GM23338 (cell line): ENCODE results near the gene OSBPL1A. TPM values are rescaled to one million over a fixed set of nuclear protein-coding genes. Genes with fewer than 3 reads are reported as not detected.

ENCODE experiments used
- ATAC-seq: fragments of 200-7000 bp; cut with Tn5 transposase; 3 replicates; pipeline ENCODE4 v1.9.1; 2020
- DNase-seq: peaks from one replicate; pipeline ENCODE4 v3.0.0-alpha.2; 2015; ENCODE audit warnings: low spot score
- H2AFZ ChIP-seq: fragments of 200-600 bp; sonication (generic); 2 replicates; pipeline ENCODE4 v1.8.0; 2016; ENCODE audit warnings: antibody characterized with exemption, mild to moderate bottlenecking, moderate library complexity
- H3F3A ChIP-seq: fragments of 200-600 bp; sonication (generic); replicated peaks from 2 replicates; pipeline ENCODE4 v1.8.0; 2017; ENCODE audit warnings: antibody characterized with exemption, mixed run types, low read depth
- H3K27ac ChIP-seq: fragments of 200-600 bp; sonication (generic); 2 replicates; pipeline ENCODE4 v1.6.1; 2016; ENCODE audit warnings: low read depth
- H3K27me3 ChIP-seq: fragments of 200-600 bp; sonication (generic); 2 replicates; pipeline ENCODE4 v1.8.0; 2016; ENCODE audit warnings: mild to moderate bottlenecking, mixed run types, moderate library complexity; ENCODE audit not compliant: insufficient read depth
- H3K36me3 ChIP-seq: fragments of 200-600 bp; sonication (generic); 2 replicates; pipeline ENCODE4 v1.8.0; 2016; ENCODE audit warnings: mild to moderate bottlenecking; ENCODE audit not compliant: insufficient read depth
- H3K4me1 ChIP-seq: fragments of 200-600 bp; sonication (generic); 2 replicates; pipeline ENCODE4 v1.8.0; 2016; ENCODE audit warnings: mild to moderate bottlenecking, moderate library complexity; ENCODE audit not compliant: insufficient read depth
- H3K4me2 ChIP-seq: fragments of 200-600 bp; sonication (generic); 2 replicates; pipeline ENCODE4 v1.7.1; 2017; ENCODE audit warnings: mixed run types
- H3K4me3 ChIP-seq: fragments of 200-600 bp; sonication (generic); 2 replicates; pipeline ENCODE4 v1.6.1; 2016; ENCODE audit warnings: mixed run types
- H3K79me2 ChIP-seq: fragments of 200-600 bp; sonication (generic); replicated peaks from 2 replicates; pipeline ENCODE4 v1.8.0; 2017; ENCODE audit warnings: mild to moderate bottlenecking; ENCODE audit not compliant: insufficient read depth
- H3K9me2 ChIP-seq: fragments of 200-600 bp; sonication (generic); 2 replicates; pipeline ENCODE4 v1.8.0; 2017; ENCODE audit not compliant: insufficient read depth
- H4K20me1 ChIP-seq: fragments of 200-600 bp; sonication (generic); replicated peaks from 2 replicates; pipeline ENCODE4 v1.8.0; 2017; ENCODE audit warnings: mild to moderate bottlenecking; ENCODE audit not compliant: insufficient read depth
- H3K27ac Mint-ChIP-seq: 2 replicates; pipeline ENCODE4 v1.8.0; 2020; ENCODE audit warnings: inconsistent platforms, mild to moderate bottlenecking, moderate library complexity, mixed read lengths
- H3K27me3 Mint-ChIP-seq: 3 replicates; pipeline ENCODE4 v1.8.0; 2022; ENCODE audit warnings: low read depth, mild to moderate bottlenecking, moderate library complexity, mixed read lengths, inconsistent platforms; ENCODE audit not compliant: insufficient read depth, poor library complexity
- H3K36me3 Mint-ChIP-seq: 3 replicates; pipeline ENCODE4 v1.8.0; 2021; ENCODE audit warnings: low read depth, mild to moderate bottlenecking, inconsistent platforms, moderate library complexity, mixed read lengths
- H3K4me1 Mint-ChIP-seq: 3 replicates; pipeline ENCODE4 v1.8.0; 2020; ENCODE audit warnings: mild to moderate bottlenecking, inconsistent platforms, mixed read lengths
- H3K4me3 Mint-ChIP-seq: 3 replicates; pipeline ENCODE4 v1.8.0; 2021; ENCODE audit warnings: moderate library complexity, mild to moderate bottlenecking, inconsistent platforms, mixed read lengths
- H3K9me3 Mint-ChIP-seq: 3 replicates; pipeline ENCODE4 v1.8.0; 2020; ENCODE audit warnings: moderate library complexity, mild to moderate bottlenecking, inconsistent platforms, mixed read lengths
- CREB1 ChIP-seq: fragments of 250-450 bp; sonication (Bioruptor Pico); IDR thresholded peaks from 2 replicates; pipeline ENCODE4 v1.5.0; 2020; ENCODE audit warnings: low read depth, mild to moderate bottlenecking, moderate library complexity
- EZH2 ChIP-seq: fragments of 200-600 bp; sonication (generic); IDR thresholded peaks from one replicate; pipeline ENCODE4 v1.8.0; 2017; ENCODE audit warnings: antibody characterized with exemption, mild to moderate bottlenecking, low read depth; ENCODE audit not compliant: unreplicated experiment
- EZH2phosphoT487 ChIP-seq: fragments of 200-600 bp; sonication (generic); IDR thresholded peaks from one replicate; pipeline ENCODE4 v1.8.1; 2018; ENCODE audit warnings: antibody characterized with exemption; ENCODE audit not compliant: unreplicated experiment
- JUNB ChIP-seq: IDR thresholded peaks from one replicate; pipeline ENCODE4 v1.6.1; 2016; ENCODE audit warnings: antibody characterized with exemption; ENCODE audit not compliant: unreplicated experiment
- NANOG ChIP-seq: IDR thresholded peaks from 2 replicates; pipeline ENCODE4 v1.6.1; 2016; ENCODE audit warnings: antibody characterized with exemption, borderline replicate concordance
- ZNF114 ChIP-seq: fragments of 250-450 bp; sonication (Bioruptor Pico); IDR thresholded peaks from 2 replicates; pipeline ENCODE4 v1.5.0; 2020; ENCODE audit warnings: mild to moderate bottlenecking, moderate library complexity
- ZNF331 ChIP-seq: fragments of 250-450 bp; sonication (Bioruptor Pico); IDR thresholded peaks from 2 replicates; pipeline ENCODE4 v1.5.0; 2020; ENCODE audit warnings: low read depth, mild to moderate bottlenecking, moderate library complexity
- polyA plus RNA-seq: library from polyadenylated mRNA; unstranded; fragments of >200 nt; fragmentation: Nextera tagmentation; extraction: Ambion mirVana; gene quantifications from 2 replicates; pipeline ENCODE4 v1.2.1, GENCODE V29; 2016
- total RNA-seq: library from RNA; depleted of rRNA; stranded (reverse); fragments of >200 nt; shearing (Covaris generic); gene quantifications from 2 replicates; pipeline ENCODE4 v1.2.3, GENCODE V29; 2014
- TF ChIP-seq, protein P1 (sequence below): IDR thresholded peaks from 2 replicates; pipeline ENCODE4 v1.6.1; 2016; ENCODE audit warnings: antibody characterized with exemption
- TF ChIP-seq, protein P2 (sequence below), 2 experiments: fragments of 200-600 bp in 1 of 2; sonication (generic) in 1 of 2; conservative IDR thresholded peaks; 2 replicates each; pipeline versions ENCODE4 v1.5.1 to v1.6.1; 2016 to 2017; ENCODE audit warnings: antibody characterized with exemption in 2 of 2, low read depth in 2 of 2, mild to moderate bottlenecking in 2 of 2, moderate library complexity in 1 of 2
- TF ChIP-seq, protein P3 (sequence below): fragments of 250-450 bp; sonication (Bioruptor Pico); IDR thresholded peaks from 2 replicates; pipeline ENCODE4 v1.5.0; 2020; ENCODE audit warnings: mild to moderate bottlenecking, moderate library complexity
- TF ChIP-seq, protein P4 (sequence below): IDR thresholded peaks from one replicate; pipeline ENCODE4 v1.6.1; 2018; ENCODE audit warnings: antibody characterized with exemption; ENCODE audit not compliant: unreplicated experiment

The OSBPL1A gene
- total and polyA plus RNA-seq, 2 experiments from 2014 or later = 55.6 to 71.4 TPM

DNA sequence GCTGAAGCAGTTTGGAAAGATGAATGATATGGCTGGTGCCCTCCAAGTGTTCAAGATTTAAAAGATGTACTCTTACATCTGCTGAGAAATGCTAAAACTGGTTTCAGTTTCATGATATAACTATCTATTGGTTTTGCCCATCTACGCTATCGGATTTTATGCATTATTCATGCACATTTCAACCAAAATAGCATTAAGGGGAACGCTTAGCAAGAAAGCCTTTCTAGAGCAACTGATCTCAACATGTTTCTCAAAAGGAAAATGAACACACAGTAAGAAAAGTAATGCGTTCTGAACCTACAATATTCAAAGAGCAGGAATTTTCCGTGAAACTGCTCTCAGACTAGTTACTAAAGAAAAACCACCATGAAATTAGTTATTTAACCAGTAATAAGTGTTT is 164.8 kb downstream of the OSBPL1A start (continued):
- TF ChIP-seq, protein P1, sequence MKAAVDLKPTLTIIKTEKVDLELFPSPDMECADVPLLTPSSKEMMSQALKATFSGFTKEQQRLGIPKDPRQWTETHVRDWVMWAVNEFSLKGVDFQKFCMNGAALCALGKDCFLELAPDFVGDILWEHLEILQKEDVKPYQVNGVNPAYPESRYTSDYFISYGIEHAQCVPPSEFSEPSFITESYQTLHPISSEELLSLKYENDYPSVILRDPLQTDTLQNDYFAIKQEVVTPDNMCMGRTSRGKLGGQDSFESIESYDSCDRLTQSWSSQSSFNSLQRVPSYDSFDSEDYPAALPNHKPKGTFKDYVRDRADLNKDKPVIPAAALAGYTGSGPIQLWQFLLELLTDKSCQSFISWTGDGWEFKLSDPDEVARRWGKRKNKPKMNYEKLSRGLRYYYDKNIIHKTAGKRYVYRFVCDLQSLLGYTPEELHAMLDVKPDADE = no peak
- no peak for TF ChIP-seq EZH2phosphoT487
- no peak for TF ChIP-seq ZNF114 (CRISPR knock-in tag)
- TF ChIP-seq, protein P2, sequence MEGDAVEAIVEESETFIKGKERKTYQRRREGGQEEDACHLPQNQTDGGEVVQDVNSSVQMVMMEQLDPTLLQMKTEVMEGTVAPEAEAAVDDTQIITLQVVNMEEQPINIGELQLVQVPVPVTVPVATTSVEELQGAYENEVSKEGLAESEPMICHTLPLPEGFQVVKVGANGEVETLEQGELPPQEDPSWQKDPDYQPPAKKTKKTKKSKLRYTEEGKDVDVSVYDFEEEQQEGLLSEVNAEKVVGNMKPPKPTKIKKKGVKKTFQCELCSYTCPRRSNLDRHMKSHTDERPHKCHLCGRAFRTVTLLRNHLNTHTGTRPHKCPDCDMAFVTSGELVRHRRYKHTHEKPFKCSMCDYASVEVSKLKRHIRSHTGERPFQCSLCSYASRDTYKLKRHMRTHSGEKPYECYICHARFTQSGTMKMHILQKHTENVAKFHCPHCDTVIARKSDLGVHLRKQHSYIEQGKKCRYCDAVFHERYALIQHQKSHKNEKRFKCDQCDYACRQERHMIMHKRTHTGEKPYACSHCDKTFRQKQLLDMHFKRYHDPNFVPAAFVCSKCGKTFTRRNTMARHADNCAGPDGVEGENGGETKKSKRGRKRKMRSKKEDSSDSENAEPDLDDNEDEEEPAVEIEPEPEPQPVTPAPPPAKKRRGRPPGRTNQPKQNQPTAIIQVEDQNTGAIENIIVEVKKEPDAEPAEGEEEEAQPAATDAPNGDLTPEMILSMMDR (conservative IDR thresholded peaks at IDR 0.05; ENCODE audit: low read depth in 2 of 2) = no peak
- TF ChIP-seq JUNB = no peak
- no peak for TF ChIP-seq EZH2

DNA sequence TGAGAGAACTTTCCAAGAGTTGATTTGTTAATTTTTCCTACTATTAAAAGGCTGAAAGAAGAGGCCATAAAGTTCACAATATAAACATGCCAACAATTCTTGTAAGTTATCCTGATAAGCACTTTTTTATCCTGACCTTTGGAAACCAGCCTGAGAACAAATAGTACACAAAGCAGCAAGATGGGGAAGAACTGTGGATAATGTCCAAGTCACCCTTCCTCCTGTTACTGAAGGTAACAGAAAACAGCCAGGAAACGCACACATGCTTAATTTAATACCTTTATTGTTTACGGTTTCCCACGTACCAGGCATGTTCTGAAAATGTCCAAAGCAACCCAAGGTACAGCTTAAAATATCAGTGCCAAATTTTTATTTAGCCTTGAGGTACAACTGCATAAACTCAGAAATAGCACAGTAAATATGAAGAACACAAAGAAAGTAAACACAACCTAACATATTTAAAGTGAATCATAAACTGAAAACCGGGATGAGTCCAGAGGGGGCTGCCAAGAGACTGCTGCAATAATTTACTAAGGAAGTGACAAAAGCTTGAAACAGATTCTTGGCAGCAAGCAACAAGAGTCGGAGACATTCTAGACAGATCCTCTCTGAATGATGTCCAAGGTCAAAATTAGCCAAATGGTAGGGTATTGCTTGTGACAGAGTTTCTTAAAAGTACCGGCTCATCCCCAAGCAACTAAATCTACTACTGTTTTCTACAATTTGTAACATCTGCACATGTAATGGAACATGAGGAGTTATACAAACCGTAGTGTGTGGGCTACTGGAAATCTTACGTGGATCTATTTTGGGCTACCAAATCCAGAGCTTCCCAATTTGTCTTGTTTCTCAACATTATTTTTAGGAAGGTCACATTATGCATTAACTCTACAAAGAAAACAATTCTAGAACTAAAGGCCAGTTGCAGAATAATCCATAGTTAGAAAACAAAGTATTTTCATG is 165.6 kb downstream of the OSBPL1A start:
- Histone ChIP-seq H3K4me3 (no peak overlapping the region), H3K79me2 (no peaks in the 10 kb centered on the region), H3K9me2 (no peaks in the 10 kb centered on the region), H3K36me3 (no peaks in the 10 kb centered on the region; the same call in 1 of the 2 replicates), H3F3A (no peaks in the 10 kb centered on the region), H4K20me1 (no peaks in the 10 kb centered on the region), H3K27ac (no peak overlapping the region), H3K4me1 (peaks cover 32% of the 10 kb centered on the region), H3K4me2 (peak overlapping the region; percentile 42; the same call in 1 of the 2 replicates), H3K27me3 (no peaks in the 10 kb centered on the region), H2AFZ (no peak overlapping the region)
- peaks cover 25% of the 10 kb centered on the region for H3K36me3 Mint-ChIP-seq
- no peak overlapping the region for H3K27ac Mint-ChIP-seq
- no peaks in the 10 kb centered on the region; the same call in 2 of the 3 replicates for H3K9me3 Mint-ChIP-seq
- peaks cover 3% of the 10 kb centered on the region for H3K27me3 Mint-ChIP-seq
- no peak overlapping the region for H3K4me3 Mint-ChIP-seq
- H3K4me1 Mint-ChIP-seq = peaks cover 57% of the 10 kb centered on the region
- DNase-seq (no peak), ATAC-seq (no peak)
- TF ChIP-seq, protein P3, sequence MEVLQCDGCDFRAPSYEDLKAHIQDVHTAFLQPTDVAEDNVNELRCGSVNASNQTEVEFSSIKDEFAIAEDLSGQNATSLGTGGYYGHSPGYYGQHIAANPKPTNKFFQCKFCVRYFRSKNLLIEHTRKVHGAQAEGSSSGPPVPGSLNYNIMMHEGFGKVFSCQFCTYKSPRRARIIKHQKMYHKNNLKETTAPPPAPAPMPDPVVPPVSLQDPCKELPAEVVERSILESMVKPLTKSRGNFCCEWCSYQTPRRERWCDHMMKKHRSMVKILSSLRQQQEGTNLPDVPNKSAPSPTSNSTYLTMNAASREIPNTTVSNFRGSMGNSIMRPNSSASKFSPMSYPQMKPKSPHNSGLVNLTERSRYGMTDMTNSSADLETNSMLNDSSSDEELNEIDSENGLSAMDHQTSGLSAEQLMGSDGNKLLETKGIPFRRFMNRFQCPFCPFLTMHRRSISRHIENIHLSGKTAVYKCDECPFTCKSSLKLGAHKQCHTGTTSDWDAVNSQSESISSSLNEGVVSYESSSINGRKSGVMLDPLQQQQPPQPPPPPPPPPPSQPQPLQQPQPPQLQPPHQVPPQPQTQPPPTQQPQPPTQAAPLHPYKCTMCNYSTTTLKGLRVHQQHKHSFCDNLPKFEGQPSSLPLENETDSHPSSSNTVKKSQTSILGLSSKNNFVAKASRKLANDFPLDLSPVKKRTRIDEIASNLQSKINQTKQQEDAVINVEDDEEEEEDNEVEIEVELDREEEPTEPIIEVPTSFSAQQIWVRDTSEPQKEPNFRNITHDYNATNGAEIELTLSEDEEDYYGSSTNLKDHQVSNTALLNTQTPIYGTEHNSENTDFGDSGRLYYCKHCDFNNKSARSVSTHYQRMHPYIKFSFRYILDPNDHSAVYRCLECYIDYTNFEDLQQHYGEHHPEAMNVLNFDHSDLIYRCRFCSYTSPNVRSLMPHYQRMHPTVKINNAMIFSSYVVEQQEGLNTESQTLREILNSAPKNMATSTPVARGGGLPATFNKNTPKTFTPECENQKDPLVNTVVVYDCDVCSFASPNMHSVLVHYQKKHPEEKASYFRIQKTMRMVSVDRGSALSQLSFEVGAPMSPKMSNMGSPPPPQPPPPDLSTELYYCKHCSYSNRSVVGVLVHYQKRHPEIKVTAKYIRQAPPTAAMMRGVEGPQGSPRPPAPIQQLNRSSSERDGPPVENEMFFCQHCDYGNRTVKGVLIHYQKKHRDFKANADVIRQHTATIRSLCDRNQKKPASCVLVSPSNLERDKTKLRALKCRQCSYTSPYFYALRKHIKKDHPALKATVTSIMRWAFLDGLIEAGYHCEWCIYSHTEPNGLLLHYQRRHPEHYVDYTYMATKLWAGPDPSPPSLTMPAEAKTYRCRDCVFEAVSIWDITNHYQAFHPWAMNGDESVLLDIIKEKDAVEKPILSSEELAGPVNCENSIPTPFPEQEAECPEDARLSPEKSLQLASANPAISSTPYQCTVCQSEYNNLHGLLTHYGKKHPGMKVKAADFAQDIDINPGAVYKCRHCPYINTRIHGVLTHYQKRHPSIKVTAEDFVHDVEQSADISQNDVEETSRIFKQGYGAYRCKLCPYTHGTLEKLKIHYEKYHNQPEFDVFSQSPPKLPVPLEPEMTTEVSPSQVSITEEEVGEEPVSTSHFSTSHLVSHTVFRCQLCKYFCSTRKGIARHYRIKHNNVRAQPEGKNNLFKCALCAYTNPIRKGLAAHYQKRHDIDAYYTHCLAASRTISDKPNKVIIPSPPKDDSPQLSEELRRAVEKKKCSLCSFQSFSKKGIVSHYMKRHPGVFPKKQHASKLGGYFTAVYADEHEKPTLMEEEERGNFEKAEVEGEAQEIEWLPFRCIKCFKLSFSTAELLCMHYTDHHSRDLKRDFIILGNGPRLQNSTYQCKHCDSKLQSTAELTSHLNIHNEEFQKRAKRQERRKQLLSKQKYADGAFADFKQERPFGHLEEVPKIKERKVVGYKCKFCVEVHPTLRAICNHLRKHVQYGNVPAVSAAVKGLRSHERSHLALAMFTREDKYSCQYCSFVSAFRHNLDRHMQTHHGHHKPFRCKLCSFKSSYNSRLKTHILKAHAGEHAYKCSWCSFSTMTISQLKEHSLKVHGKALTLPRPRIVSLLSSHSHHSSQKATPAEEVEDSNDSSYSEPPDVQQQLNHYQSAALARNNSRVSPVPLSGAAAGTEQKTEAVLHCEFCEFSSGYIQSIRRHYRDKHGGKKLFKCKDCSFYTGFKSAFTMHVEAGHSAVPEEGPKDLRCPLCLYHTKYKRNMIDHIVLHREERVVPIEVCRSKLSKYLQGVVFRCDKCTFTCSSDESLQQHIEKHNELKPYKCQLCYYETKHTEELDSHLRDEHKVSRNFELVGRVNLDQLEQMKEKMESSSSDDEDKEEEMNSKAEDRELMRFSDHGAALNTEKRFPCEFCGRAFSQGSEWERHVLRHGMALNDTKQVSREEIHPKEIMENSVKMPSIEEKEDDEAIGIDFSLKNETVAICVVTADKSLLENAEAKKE (CRISPR knock-in tag) = no peak
- TF ChIP-seq CREB1 (CRISPR knock-in tag) = no peak
- no peak for TF ChIP-seq NANOG
- TF ChIP-seq, protein P4, sequence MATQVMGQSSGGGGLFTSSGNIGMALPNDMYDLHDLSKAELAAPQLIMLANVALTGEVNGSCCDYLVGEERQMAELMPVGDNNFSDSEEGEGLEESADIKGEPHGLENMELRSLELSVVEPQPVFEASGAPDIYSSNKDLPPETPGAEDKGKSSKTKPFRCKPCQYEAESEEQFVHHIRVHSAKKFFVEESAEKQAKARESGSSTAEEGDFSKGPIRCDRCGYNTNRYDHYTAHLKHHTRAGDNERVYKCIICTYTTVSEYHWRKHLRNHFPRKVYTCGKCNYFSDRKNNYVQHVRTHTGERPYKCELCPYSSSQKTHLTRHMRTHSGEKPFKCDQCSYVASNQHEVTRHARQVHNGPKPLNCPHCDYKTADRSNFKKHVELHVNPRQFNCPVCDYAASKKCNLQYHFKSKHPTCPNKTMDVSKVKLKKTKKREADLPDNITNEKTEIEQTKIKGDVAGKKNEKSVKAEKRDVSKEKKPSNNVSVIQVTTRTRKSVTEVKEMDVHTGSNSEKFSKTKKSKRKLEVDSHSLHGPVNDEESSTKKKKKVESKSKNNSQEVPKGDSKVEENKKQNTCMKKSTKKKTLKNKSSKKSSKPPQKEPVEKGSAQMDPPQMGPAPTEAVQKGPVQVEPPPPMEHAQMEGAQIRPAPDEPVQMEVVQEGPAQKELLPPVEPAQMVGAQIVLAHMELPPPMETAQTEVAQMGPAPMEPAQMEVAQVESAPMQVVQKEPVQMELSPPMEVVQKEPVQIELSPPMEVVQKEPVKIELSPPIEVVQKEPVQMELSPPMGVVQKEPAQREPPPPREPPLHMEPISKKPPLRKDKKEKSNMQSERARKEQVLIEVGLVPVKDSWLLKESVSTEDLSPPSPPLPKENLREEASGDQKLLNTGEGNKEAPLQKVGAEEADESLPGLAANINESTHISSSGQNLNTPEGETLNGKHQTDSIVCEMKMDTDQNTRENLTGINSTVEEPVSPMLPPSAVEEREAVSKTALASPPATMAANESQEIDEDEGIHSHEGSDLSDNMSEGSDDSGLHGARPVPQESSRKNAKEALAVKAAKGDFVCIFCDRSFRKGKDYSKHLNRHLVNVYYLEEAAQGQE = no peak
- TF ChIP-seq ZNF331 (CRISPR knock-in tag) = no peak
- TF ChIP-seq EZH2phosphoT487 = no peak
